GM13976 (cell line): ENCODE results near the gene CNKSR2.

Source experiments
- DNase-seq: peaks from one replicate; pipeline ENCODE4 v3.0.0; 2012; ENCODE audit warnings: low spot score
- CTCF ChIP-seq: IDR thresholded peaks from 2 replicates; pipeline ENCODE4 v1.5.1; 2012; ENCODE audit warnings: borderline replicate concordance, mild to moderate bottlenecking; ENCODE audit not compliant: insufficient read depth; ENCODE audit errors: extremely low read depth, missing control alignments, control extremely low read depth
- in situ Hi-C: fragments of 300-500 bp; cut with MboI; formaldehyde crosslinking; loops from one replicate; pipeline ENCODE4 v1.12.0; 2022; ENCODE audit warnings: low sequenced_read_pairs, mixed read lengths, inconsistent platforms; ENCODE audit not compliant: unreplicated experiment

The CNKSR2 gene

GRCh38 chrX:21394792-21395191 is 20.6 kb downstream of the CNKSR2 start:
- no peak for DNase-seq
- TF ChIP-seq CTCF = no peak
- in situ Hi-C loops = no loop called here

GRCh38 chrX:21398426-21398825 is 24.2 kb downstream of the CNKSR2 start:
- in situ Hi-C loops = no loop called here
- TF ChIP-seq CTCF = no peak
- no peak for DNase-seq

GRCh38 chrX:21400408-21401121 is 26.3 kb downstream of the CNKSR2 start:
- TF ChIP-seq CTCF = no peak
- DNase-seq = no peak
- in situ Hi-C loops = no loop called here

GRCh38 chrX:21408307-21408706 is 34.1 kb downstream of the CNKSR2 start:
- no peak for DNase-seq
- in situ Hi-C loops = no loop called here
- TF ChIP-seq CTCF = no peak

- no peak for DNase-seq
- in situ Hi-C loops = no loop called here
- no peak for TF ChIP-seq CTCF
These were observed 34.6 kb downstream of the CNKSR2 start for GRCh38 chrX:21408788-21409187.

- no peak for DNase-seq
- in situ Hi-C loops = no loop called here
- TF ChIP-seq CTCF = no peak
These were observed 37.8 kb downstream of the CNKSR2 start for GRCh38 chrX:21412029-21412428.
